Measurements from ENCODE around the gene CNOT6L. TPM values are rescaled to one million over a fixed set of nuclear protein-coding genes. Genes with fewer than 3 reads are reported as not detected.

CNOT6L gene
- polyA plus RNA-seq, 3 donors: 4.2 to 6.6 (median 5.5) TPM

DNA sequence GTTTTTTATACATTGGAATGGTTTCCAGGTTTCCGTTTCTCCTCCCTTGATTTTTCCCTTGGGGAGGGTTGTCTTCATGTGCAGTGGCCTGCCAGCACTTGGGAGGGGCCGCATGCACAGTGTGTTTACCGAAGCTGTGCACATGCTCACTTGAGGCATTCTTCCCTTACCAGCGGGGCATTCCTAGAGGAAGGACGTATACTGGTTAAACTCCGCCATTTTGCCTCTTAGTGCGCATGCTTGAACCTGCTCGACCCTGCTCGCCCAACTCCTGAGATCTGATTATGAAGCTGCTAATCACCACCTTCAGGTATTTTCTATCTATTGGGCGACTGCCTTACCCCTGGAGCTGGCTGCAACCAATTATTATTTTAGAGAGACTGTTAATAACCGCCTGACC is 137.4 kb downstream of the CNOT6L start:
- H3K27ac ChIP-seq (ENCODE audit: low read depth, low read length): no peak overlapping the region
- 87 to 93% (median 88%) methylated on average over 11 of the region's 11 CpGs for WGBS, 3 donors

DNA sequence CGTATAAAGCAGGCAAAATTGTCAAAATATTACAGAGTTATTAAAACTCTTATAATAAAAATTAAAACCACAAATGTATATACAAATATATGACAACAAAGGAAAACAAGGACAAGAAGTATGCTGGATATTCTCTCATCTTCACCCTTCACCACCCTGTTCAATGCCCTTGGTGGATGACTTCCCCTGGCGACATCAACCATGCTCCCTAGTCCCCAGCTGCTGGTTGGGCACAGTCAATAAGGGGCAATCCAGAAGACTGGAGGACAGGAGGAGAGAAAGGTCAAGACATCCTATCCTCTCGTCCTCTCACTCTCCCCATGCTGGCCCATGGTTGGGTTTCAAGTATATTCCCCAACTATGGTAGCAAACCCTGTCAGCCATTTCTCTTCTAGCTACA is 142.3 kb downstream of the CNOT6L start:
- WGBS, 3 donors: 88 to 92% (median 91%) methylated on average over 3 of the region's 3 CpGs
- H3K27ac ChIP-seq (ENCODE audit: low read depth, low read length): no peak overlapping the region

DNA sequence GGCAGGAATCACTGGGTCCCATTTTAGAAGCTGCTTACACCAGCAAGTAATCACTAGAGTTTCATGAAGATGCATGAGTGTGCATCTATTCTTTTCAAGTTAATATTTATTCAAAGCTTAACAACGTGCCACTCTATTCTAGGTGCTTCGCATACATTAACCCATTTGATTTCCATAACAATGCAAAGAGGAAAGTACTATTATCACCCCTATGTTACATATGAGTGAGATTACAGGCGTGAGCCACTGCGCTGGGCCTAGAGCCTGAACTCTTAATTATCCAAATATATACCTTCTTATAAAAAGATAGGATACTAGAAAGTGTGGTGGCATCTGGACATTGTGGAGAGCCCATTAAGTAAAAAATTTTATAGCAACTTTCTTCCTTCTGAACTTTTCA is 148.1 kb downstream of the CNOT6L start:
- H3K27ac ChIP-seq (ENCODE audit: low read depth, low read length): no peak overlapping the region
- 90 to 95% (median 92%) methylated on average over 4 of the region's 4 CpGs for WGBS, 3 donors

DNA sequence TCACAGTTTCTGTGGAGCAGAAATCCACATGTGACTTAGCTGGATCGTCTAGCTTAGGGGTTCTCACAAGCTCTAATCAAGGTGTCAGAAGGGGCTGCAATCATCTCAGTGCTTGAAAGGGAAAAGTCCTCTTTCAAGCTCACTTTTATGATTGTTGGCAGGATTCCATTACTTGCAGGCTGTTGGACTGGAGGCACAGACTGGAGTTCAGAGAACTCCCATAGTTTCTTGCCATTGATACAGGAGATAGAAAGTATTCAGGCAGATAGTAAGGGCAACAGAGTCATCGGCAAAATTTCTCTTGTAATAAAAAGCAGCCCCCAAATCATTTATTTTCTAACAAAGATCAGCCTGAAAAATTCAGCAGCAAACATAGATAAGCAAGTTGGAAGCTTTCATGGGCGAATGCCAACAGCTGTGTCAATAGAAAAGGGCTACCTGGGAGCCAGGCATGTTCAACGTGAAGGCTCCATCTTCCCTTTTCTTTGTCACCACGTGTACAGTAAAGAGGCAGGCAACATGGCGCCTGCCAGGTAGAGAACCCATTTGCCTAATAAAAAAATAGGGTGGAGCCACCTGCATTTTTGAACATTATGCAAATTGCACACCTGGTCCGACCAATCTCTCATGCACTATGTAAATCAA is 149.1 kb downstream of the CNOT6L start:
- H3K27ac ChIP-seq (ENCODE audit: low read depth, low read length): no peak overlapping the region
- 40 to 81% (median 75%) methylated on average over 7 of the region's 7 CpGs for WGBS, 3 donors

DNA sequence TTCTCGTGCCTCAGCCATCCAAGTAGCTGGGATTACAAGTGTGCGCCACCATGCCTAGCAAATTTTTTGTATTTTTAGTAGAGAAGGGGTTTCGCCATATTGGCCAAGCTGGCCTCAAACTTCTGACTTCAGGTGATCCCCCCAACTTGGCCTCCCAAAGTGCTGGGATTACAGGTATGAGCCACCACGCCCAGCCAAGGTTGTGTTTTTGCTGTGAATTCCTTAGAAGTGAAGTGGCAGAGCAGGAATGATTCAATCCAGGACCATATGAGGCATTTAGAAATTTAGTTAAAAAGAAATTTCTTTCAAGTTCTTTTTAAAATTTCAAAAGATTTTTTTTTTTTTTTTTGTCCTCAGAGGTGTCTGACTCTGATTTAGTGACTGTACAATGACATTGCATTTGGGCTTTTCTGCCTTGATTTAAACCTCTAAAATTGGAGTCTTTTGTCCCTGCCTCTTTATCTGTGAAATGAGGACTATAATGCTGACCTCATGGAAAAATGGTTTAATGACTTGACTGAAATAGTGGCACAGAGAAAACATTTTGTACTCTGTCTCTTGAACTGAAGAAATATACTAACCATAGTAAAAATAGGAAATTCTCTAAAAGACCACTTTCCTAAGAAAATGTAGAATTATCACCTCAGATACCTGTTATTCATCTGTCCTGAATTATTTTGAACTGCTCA is 153.6 kb downstream of the CNOT6L start:
- no peak overlapping the region for H3K27ac ChIP-seq (ENCODE audit: low read depth, low read length)
- 92 to 96% (median 94%) methylated on average over 4 of the region's 4 CpGs for WGBS, 3 donors

Other genes starting within 250 kb of the CNOT6L start
- 1 to 10 TPM in 1 of 3 donors, under 1 TPM in 2; 0.24 to 4.3 (median 0.81) TPM for gene CXCL13, start 213.5 kb downstream of the CNOT6L start, polyA plus RNA-seq
- gene MRPL1, start 43.5 kb upstream of the CNOT6L start, polyA plus RNA-seq: 10 to 100 TPM; 14.8 to 33.0 (median 21.9) TPM
- 1 to 10 TPM in 1 of 3 donors, under 1 TPM in 2; 0.34 to 2.3 (median 0.48) TPM for gene FRAS1, start 238.0 kb upstream of the CNOT6L start, polyA plus RNA-seq